DMS53 treated with DMSO at 0.1 percent for 48 hours (cell line): ENCODE results near the gene TRMT1.

Experiments
- DNase-seq: peaks from one replicate; lab custom pipeline; 2025; ENCODE audit not compliant: unreplicated experiment; lab: John Stamatoyannopoulos, UW

The TRMT1 gene

DNA sequence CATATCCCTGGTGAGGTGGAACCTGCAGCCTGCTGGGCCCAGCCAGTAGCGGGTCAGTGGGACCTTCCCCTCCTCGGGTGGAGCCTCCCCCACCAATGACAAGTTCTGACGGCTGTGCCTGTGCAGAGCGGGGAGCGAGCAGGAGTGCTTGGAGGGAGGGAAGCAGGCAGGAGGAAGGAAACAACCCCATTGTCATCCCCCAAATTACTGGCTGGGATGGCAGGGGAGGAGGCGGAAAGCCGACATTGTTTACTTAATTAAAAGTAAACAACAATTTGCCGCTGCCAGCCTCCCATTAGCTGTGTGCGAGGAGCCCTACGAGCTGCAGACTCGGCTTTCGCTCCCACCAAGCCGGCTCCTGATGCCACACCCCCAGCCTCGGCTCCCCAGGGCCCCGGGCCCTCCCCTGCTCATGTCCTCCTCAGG, 59.4 kb downstream of the TRMT1 start:
- DNase-seq, result peak; percentile 15

DNA sequence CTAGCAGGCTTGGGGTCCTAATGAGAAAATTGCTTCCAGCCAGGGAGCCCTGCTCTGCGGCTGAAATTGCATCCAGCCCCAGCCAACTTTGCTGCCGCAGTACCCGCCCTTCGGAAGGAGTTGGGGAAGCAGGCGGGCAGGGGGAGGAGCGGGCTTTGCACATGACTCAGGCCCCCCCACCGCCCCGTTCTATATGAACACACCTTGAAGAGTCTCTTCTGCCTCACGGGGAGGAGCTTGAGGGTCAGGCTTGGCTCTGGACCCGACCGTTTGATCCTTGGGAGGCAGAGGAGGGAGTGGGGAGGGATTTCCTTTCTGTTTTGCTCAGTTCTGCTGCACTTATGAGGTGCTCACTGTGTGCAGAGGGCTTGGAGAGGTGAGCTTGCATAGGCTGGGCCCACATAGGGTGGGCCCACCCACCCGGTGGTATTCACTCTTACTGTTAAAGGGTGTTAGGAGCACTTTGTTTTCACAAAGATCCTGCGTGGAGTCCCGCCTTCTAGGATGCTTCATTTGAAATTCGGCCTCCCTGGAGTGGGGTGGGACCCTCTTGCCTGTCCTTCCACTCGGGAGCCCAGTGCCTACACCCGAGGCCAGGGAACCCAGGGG, 60.4 kb downstream of the TRMT1 start:
- DNase-seq, result no peak

DNA sequence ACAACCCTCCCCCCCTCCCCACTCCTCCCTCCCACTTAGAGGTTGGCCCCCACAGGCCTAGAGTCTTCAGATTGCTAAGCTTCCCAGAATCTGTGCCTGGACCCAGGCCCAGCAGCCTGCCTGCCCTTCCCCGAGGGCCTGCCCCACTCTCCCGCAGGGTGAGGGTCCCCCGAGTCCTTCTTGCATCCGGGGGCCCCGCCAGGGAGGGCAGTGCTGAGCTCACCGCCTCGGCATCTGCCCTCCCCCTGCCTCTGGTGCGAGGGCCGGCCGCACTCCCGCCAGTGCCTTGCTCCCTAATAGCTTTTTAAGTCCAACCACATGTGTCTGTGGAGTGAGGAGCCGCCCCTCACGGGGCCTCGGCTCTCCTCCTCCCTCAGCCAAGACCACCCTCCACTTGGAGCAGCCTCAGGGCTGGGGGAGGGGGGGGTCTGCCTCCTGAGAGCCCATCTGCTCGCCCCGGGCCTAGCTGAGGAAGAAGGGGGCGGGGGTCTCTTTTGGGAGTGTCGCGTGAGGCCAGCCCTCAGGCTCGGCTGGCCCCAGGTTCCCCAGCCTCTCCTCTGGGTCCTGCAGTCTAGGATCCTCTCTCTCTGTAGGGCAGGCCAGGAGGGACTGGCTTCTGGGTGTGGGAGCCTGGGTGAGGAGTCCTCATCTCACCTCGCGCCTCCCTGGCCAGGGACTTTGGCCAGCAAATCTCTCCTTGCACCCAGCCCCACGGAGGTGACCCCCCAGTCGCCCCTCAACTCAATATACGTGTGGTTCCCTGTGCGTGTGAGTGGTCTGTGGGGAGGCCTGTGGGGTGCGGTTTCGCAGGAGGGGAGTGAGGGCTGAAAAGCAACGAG, 61.1 kb downstream of the TRMT1 start:
- no peak for DNase-seq
